GM12878 (cell line): ENCODE data around the gene EPN3. TPM values are rescaled to one million over a fixed set of nuclear protein-coding genes. Genes with fewer than 3 reads are reported as not detected.

Source experiments
- ATAC-seq: fragments of 200-7000 bp; cut with Tn5 transposase; 3 replicates; pipeline ENCODE4 v1.9.1; 2020; ENCODE audit warnings: mild to moderate bottlenecking, moderate library complexity
- BruUV-seq: library from RNA; stranded (reverse); fragments of 400-500 nt; replicated peaks from 2 replicates; lab custom pipeline; 2021; lab: Mats Ljungman, UMichigan
- CTCF ChIA-PET: fragments of 300-600 bp; sonication (Branson Sonifier 250); formaldehyde crosslinking; extraction: SDS; loops from one replicate; lab custom pipeline; 2021; ENCODE audit warnings: inconsistent platforms; lab: Yijun Ruan, JAX
- POLR2A ChIA-PET: fragments of 350-600 bp; formaldehyde crosslinking; extraction: SDS; loops from one replicate; lab custom pipeline; 2021; ENCODE audit warnings: inconsistent platforms; lab: Charles Lee
- RAD21 ChIA-PET: fragments of 300-600 bp; sonication (Branson Sonifier 250); formaldehyde crosslinking; loops from one replicate; lab custom pipeline; 2023; ENCODE audit warnings: antibody characterized with exemption; ENCODE audit not compliant: unreplicated experiment; lab: Charles Lee
- SMC1A ChIA-PET: fragments of 300-600 bp; sonication (Branson Sonifier 250); formaldehyde crosslinking; loops from one replicate; lab custom pipeline; 2023; ENCODE audit not compliant: unreplicated experiment, uncharacterized antibody; lab: Charles Lee
- DNase-seq: peaks from one replicate; pipeline ENCODE4 v3.0.0-alpha.2; 2011; ENCODE audit warnings: low read depth, low spot score
- FAIRE-seq: peaks from 3 replicates; lab custom pipeline; 2011; peaks lifted over from hg19 to GRCh38; lab: Jason Lieb, UNC
- H2AFZ ChIP-seq: 2 replicates; pipeline ENCODE4 v1.6.0; 2011; ENCODE audit warnings: low read depth, low read length, control low read depth; ENCODE audit not compliant: control insufficient read depth
- H3K27ac ChIP-seq: 2 replicates; pipeline ENCODE4 v1.5.1; 2011; ENCODE audit warnings: control low read depth; ENCODE audit not compliant: control insufficient read depth, insufficient read depth
- H3K27me3 ChIP-seq, 2 experiments: replicated peaks in 1 of 2; 2 replicates each; pipeline versions ENCODE4 v1.6.0 to v1.6.1; 2011; ENCODE audit warnings: low read length in 1 of 2; ENCODE audit not compliant: control insufficient read depth in 2 of 2, insufficient read depth in 2 of 2
- H3K36me3 ChIP-seq, 2 experiments: 2 replicates each; pipeline ENCODE4 v1.5.1; 2011; ENCODE audit warnings: low read length in 1 of 2; ENCODE audit not compliant: control insufficient read depth in 2 of 2, insufficient read depth in 2 of 2
- H3K4me1 ChIP-seq: 2 replicates; pipeline ENCODE4 v1.6.1; 2011; ENCODE audit warnings: mild to moderate bottlenecking, low read length, moderate library complexity, mixed read lengths; ENCODE audit not compliant: control insufficient read depth, insufficient read depth
- H3K4me2 ChIP-seq: 2 replicates; pipeline ENCODE4 v1.6.0; 2011; ENCODE audit warnings: control low read depth; ENCODE audit not compliant: control insufficient read depth, insufficient read depth
- H3K4me3 ChIP-seq: fragments of 200-600 bp; sonication (generic); 2 replicates; pipeline ENCODE4 v1.5.1; 2016
- H3K79me2 ChIP-seq: 2 replicates; pipeline ENCODE4 v1.6.0; 2011; ENCODE audit warnings: low read length; ENCODE audit not compliant: control insufficient read depth, insufficient read depth
- H3K9ac ChIP-seq: 2 replicates; pipeline ENCODE4 v1.8.0; 2011; ENCODE audit warnings: low read length, control low read depth, mixed read lengths; ENCODE audit not compliant: control insufficient read depth, insufficient read depth
- H3K9me3 ChIP-seq: replicated peaks from 3 replicates; pipeline ENCODE4 v1.5.1; 2011; ENCODE audit warnings: mild to moderate bottlenecking, low read length; ENCODE audit not compliant: control insufficient read depth, insufficient read depth
- H4K20me1 ChIP-seq: 2 replicates; pipeline ENCODE4 v1.6.0; 2011; ENCODE audit not compliant: control insufficient read depth, insufficient read depth
- JUND ChIP-seq: IDR thresholded peaks from 2 replicates; pipeline ENCODE4 v1.6.1; 2012; ENCODE audit warnings: low read depth, mild to moderate bottlenecking, low read length, improper control_type of control experiment, moderate library complexity
- MTA2 ChIP-seq: fragments of 450-650 bp; IDR thresholded peaks from 2 replicates; pipeline ENCODE4 v1.6.1; 2016; ENCODE audit warnings: low read depth, mild to moderate bottlenecking, moderate library complexity
- SUPT20H ChIP-seq: IDR thresholded peaks from 2 replicates; pipeline ENCODE4 v1.6.1; 2011; ENCODE audit warnings: low read depth, mild to moderate bottlenecking, low read length, moderate library complexity, borderline replicate concordance; ENCODE audit not compliant: control insufficient read depth
- TAF1 ChIP-seq: IDR thresholded peaks from 2 replicates; pipeline ENCODE4 v1.6.1; 2011; ENCODE audit warnings: mild to moderate bottlenecking, low read depth, low read length, borderline replicate concordance
- TCF7 ChIP-seq: IDR thresholded peaks from 2 replicates; pipeline ENCODE4 v1.6.1; 2014; ENCODE audit warnings: antibody characterized with exemption, borderline replicate concordance
- ZSCAN29 ChIP-seq: fragments of 450-650 bp; IDR thresholded peaks from 2 replicates; pipeline ENCODE4 v1.6.1; 2017; ENCODE audit warnings: mild to moderate bottlenecking, moderate library complexity
- WGBS: methylation state at CpG from one replicate; pipeline ENCODE4 v1.1.6; 2016; ENCODE audit warnings: low lambda C conversion rate; ENCODE audit not compliant: insufficient replicate concordance, insufficient coverage; ENCODE audit errors: missing lambda C conversion rate; 5-methylcytosine and 5-hydroxymethylcytosine counted together
- in situ Hi-C: fragments of 300-500 bp; cut with MboI; formaldehyde crosslinking; loops from 9 replicates; pipeline ENCODE4 v1.14.3; 2018; ENCODE audit warnings: mixed read lengths
- intact Hi-C: fragments of 100-400 bp; cut with micrococcal nuclease; formaldehyde crosslinking; loops from one replicate; pipeline ENCODE4 v1.14.2; 2022; ENCODE audit not compliant: unreplicated experiment
- polyA plus RNA-seq, 11 experiments: library from polyadenylated mRNA; depleted of rRNA in 4 of 11; unstranded in 6 of 11; stranded (reverse) in 5 of 11; fragments of >200 nt; fragmentation: Nextera tagmentation in 4 of 11; fragmentation: Illumina TruSeq in 1 of 11; extraction: Ambion mirVana in 4 of 11; extraction: Trizol in 1 of 11; gene quantifications; 1 replicate in 1 of 11; 2 replicates in 10 of 11; pipeline versions ENCODE4 v1.2.1 to v1.2.3, GENCODE V29; 2011 to 2016; ENCODE audit warnings: inconsistent platforms in 2 of 11, missing spikeins in 2 of 11, low read depth in 1 of 11
- total RNA-seq, 4 experiments: library from RNA; depleted of rRNA in 3 of 4; stranded (reverse); fragments of >200 nt in 3 of 4; fragmentation: Illumina TruSeq in 1 of 4; extraction: Trizol in 1 of 4; gene quantifications; 2 replicates each; pipeline versions ENCODE4 v1.2.1 to v1.2.3, GENCODE V29; 2013 to 2021
- TF ChIP-seq, protein P1 (sequence below): fragments of 450-650 bp; formaldehyde crosslinking; IDR thresholded peaks from 2 replicates; pipeline ENCODE4 v1.4.0; 2022; ENCODE audit warnings: mild to moderate bottlenecking, moderate library complexity
- TF ChIP-seq, protein P2 (sequence below): IDR thresholded peaks from 2 replicates; pipeline ENCODE4 v1.6.1; 2012; ENCODE audit warnings: low read depth, low read length, improper control_type of control experiment

The EPN3 gene
- total and polyA plus RNA-seq, 10 of the 15 experiments (the other 5 are each of a cell fraction or from before 2014, with no cell fraction given) = 0.04 to 0.07 TPM; not detected in 8

DNA sequence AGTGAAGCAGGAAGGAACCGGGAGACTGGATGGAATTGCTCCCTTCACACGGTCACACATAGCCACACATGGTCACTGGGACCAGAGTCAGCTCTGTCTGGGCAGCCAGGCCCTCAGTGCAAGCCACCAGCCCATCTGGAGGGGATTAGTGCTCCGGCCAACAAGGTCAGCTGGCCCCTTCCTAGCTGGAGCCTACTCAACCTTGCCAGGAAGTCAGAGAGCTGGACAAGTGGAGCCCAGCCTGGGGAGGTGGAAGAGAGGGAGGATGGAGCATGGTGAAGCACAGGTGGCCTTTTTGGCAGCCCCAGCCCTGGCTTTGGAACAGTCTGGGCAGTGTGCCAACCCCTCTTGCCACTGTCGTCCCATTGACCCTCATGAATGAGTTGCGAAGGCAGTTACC is 24.3 kb downstream of the EPN3 start:
- DNase-seq (no peak), ATAC-seq (no peak), FAIRE-seq (no peak)
- CTCF ChIA-PET = interaction anchor here (1.0 kb wide), 1 partner anchor 70 kb away, joined by 4 read pairs; no protein-coding TSS in a partner anchor
- no TSS peak for BruUV-seq
- Histone ChIP-seq H3K79me2 (no peaks in the 10 kb centered on the region), H3K9me3 (no peaks in the 10 kb centered on the region), H3K4me2 (no peak overlapping the region), H3K4me1 (peaks cover 14% of the 10 kb centered on the region; the same call in 1 of the 2 replicates), H4K20me1 (no peaks in the 10 kb centered on the region), H3K27me3 (peaks cover 11% of the 10 kb centered on the region in 2 experiments; a peak in 3 of 4 replicates), H2AFZ (no peak overlapping the region), H3K36me3 (no peaks in the 10 kb centered on the region; a peak in 1 of 4 replicates), H3K9ac (no peak overlapping the region), H3K27ac (no peak overlapping the region), H3K4me3 (no peak overlapping the region)
- 67% methylated on average over 5 of the region's 5 CpGs for WGBS
- SMC1A ChIA-PET = no interaction called here
- RAD21 ChIA-PET = no interaction called here
- in situ Hi-C loops = no loop called here
- TF ChIP-seq, protein P1, sequence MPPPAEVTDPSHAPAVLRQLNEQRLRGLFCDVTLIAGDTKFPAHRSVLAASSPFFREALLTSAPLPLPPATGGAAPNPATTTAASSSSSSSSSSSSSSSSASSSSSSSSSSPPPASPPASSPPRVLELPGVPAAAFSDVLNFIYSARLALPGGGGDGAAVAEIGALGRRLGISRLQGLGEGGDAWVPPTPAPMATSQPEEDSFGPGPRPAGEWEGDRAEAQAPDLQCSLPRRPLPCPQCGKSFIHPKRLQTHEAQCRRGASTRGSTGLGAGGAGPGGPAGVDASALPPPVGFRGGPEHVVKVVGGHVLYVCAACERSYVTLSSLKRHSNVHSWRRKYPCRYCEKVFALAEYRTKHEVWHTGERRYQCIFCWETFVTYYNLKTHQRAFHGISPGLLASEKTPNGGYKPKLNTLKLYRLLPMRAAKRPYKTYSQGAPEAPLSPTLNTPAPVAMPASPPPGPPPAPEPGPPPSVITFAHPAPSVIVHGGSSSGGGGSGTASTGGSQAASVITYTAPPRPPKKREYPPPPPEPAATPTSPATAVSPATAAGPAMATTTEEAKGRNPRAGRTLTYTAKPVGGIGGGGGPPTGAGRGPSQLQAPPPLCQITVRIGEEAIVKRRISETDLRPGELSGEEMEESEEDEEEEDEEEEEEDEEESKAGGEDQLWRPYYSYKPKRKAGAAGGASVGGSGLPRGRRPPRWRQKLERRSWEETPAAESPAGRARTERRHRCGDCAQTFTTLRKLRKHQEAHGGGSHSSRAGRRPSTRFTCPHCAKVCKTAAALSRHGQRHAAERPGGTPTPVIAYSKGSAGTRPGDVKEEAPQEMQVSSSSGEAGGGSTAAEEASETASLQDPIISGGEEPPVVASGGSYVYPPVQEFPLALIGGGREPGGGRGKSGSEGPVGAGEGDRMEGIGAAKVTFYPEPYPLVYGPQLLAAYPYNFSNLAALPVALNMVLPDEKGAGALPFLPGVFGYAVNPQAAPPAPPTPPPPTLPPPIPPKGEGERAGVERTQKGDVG (CRISPR knock-in tag) = no peak
- TF ChIP-seq TCF7 (no peak), MTA2 (no peak), ZSCAN29 (no peak), TAF1 (no peak), JUND (no peak), SUPT20H (no peak)
- TF ChIP-seq, protein P2, sequence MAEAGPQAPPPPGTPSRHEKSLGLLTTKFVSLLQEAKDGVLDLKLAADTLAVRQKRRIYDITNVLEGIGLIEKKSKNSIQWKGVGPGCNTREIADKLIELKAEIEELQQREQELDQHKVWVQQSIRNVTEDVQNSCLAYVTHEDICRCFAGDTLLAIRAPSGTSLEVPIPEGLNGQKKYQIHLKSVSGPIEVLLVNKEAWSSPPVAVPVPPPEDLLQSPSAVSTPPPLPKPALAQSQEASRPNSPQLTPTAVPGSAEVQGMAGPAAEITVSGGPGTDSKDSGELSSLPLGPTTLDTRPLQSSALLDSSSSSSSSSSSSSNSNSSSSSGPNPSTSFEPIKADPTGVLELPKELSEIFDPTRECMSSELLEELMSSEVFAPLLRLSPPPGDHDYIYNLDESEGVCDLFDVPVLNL = no peak
- POLR2A ChIA-PET = no interaction called here
- intact Hi-C loops = no loop called here
